Thyroid gland (tissue), 4 donors: Measurements from ENCODE around the gene OCA2.

Experiments
- CTCF ChIP-seq, 6 experiments: fragments of 200-600 bp in 3 of 6; fragments of 450-650 bp in 3 of 6; sonication (generic) in 3 of 6; IDR thresholded peaks; one replicate each; pipeline ENCODE4 v1.5.1; 2016 to 2019; ENCODE audit warnings: antibody characterized with exemption in 6 of 6, mild to moderate bottlenecking in 2 of 6, inconsistent platforms in 1 of 6, moderate library complexity in 1 of 6
- POLR2A ChIP-seq, 2 donors: fragments of 450-650 bp; IDR thresholded peaks; one replicate each; pipeline ENCODE4 v1.6.1; 2017; ENCODE audit warnings: antibody characterized with exemption in 2 of 2, mild to moderate bottlenecking in 2 of 2, moderate library complexity in 1 of 2

- TF ChIP-seq CTCF (IDR thresholded peaks at IDR 0.05) (no peak), POLR2A (IDR thresholded peaks at IDR 0.05) (no peak)
Observed at GRCh38 chr15:27730868-27731267, 368.2 kb downstream of the OCA2 start.
